Measurements from ENCODE around the gene FERMT1.

FERMT1 gene

DNA sequence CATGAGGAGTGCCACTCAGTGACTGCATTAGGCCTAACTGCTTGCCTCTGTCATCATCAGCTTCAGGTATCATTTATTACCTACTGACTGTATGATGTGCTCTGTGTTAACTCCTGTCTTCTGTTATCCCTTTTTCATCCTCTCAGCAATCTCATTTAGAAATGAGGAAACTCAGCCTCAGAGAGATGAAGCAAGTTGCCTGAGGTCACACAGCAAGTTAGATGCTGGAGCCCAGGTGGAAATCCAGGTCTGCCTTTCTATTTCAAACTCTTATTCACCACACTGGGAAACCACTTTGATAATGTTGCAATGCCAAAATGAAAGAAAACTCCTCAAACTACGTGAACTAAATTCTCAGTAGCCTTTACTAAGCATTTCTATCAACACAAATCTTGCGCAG is 1.3 kb downstream of the FERMT1 start:
- Histone ChIP-seq H3K4me1 (ENCODE audit: low read length) (peaks cover 17% of the 10 kb centered on the region), H3K36me3 (replicated peaks; ENCODE audit: insufficient read depth, low read length) (no peaks in the 10 kb centered on the region), H3F3A (ENCODE audit: insufficient read depth, low read length) (peaks cover 21% of the 10 kb centered on the region), H3K4me3 (ENCODE audit: low read length) (no peak overlapping the region), H3K79me2 (ENCODE audit: low read length) (peaks cover 15% of the 10 kb centered on the region), H3K27ac (ENCODE audit: low read length) (no peak overlapping the region), H4K20me1 (ENCODE audit: insufficient read depth, low read length) (no peaks in the 10 kb centered on the region), H3K4me2 (ENCODE audit: low read depth, low read length) (peak overlapping the region; percentile 88), H2AFZ (ENCODE audit: low read length) (no peak overlapping the region), H3K9ac (ENCODE audit: low read length) (no peak overlapping the region), H3K9me2 (replicated peaks; ENCODE audit: insufficient read depth, low read length) (no peaks in the 10 kb centered on the region), H3K9me3 (replicated peaks; ENCODE audit: insufficient read depth, low read length) (no peaks in the 10 kb centered on the region), H3K27me3 (replicated peaks; ENCODE audit: insufficient read depth, low read length) (no peaks in the 10 kb centered on the region)
- no peak for TF ChIP-seq EZH2 (optimal IDR thresholded peaks at IDR 0.05; ENCODE audit: low read depth, low read length)
- TF ChIP-seq, protein P1, sequence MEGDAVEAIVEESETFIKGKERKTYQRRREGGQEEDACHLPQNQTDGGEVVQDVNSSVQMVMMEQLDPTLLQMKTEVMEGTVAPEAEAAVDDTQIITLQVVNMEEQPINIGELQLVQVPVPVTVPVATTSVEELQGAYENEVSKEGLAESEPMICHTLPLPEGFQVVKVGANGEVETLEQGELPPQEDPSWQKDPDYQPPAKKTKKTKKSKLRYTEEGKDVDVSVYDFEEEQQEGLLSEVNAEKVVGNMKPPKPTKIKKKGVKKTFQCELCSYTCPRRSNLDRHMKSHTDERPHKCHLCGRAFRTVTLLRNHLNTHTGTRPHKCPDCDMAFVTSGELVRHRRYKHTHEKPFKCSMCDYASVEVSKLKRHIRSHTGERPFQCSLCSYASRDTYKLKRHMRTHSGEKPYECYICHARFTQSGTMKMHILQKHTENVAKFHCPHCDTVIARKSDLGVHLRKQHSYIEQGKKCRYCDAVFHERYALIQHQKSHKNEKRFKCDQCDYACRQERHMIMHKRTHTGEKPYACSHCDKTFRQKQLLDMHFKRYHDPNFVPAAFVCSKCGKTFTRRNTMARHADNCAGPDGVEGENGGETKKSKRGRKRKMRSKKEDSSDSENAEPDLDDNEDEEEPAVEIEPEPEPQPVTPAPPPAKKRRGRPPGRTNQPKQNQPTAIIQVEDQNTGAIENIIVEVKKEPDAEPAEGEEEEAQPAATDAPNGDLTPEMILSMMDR (IDR thresholded peaks at IDR 0.05; ENCODE audit: low read length): no peak
- TF ChIP-seq EZH2phosphoT487 (IDR thresholded peaks at IDR 0.05; ENCODE audit: low read length): no peak
- DNase-seq: no peak

DNA sequence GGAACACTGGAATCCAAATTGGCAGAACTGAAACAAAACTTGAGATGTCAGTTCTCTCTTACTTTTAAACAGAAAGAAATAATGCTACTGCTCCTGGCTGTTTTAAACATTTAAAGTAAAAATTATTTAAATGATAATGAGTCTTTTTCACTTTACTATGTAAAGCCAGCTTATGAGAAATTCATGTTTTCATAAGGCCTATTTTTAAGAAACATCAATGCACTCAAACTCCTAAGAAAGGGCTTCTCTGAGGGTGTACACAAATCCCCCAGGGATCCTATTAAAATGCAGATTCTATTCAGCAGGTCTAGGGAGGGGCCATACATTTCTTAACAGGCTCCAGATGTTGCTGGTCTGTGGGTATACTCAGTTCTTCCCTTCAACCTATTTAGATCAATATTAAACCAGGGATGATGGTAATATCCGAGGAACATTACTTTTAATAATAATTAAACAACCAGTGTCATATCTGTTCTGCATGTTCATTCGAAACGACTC is 2.3 kb downstream of the FERMT1 start:
- Histone ChIP-seq H3K4me2 (ENCODE audit: low read depth, low read length) (no peak overlapping the region), H2AFZ (ENCODE audit: low read length) (no peak overlapping the region)
- no peak for DNase-seq

DNA sequence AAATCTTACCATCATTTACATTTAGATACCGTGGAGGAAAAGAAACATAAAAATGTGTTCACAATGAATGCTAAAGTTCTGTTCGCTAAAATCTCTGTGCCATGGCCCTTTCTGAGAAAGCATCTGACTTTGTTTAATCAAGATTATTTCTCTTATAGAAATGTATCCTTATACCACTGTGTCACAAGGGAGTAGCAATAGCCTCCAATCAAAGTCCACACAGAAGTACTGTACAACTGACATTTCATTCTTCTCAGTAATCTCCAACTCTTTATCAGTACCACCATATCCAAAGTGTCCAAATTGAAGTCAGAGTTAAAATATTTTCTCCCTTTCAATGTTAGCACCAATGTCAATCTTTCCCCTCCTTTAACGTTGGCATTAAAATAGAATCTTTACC is 6.1 kb downstream of the FERMT1 start:
- Histone ChIP-seq H3K9me3 (replicated peaks; ENCODE audit: insufficient read depth, low read length) (no peaks in the 10 kb centered on the region), H4K20me1 (ENCODE audit: insufficient read depth, low read length) (no peaks in the 10 kb centered on the region), H3K79me2 (ENCODE audit: low read length) (peaks cover 9% of the 10 kb centered on the region), H3K9ac (ENCODE audit: low read length) (no peak overlapping the region), H3K4me2 (ENCODE audit: low read depth, low read length) (no peak overlapping the region), H3F3A (ENCODE audit: insufficient read depth, low read length) (0 out of 2 replicates have a peak, but pooled peaks cover 4% of the 10 kb centered on the region), H3K27me3 (replicated peaks; ENCODE audit: insufficient read depth, low read length) (no peaks in the 10 kb centered on the region), H2AFZ (ENCODE audit: low read length) (no peak overlapping the region), H3K4me3 (ENCODE audit: low read length) (no peak overlapping the region), H3K4me1 (ENCODE audit: low read length) (0 out of 2 replicates have a peak, but pooled peaks cover 8% of the 10 kb centered on the region), H3K36me3 (replicated peaks; ENCODE audit: insufficient read depth, low read length) (peaks cover 7% of the 10 kb centered on the region; the same call in 1 of the 2 replicates), H3K27ac (ENCODE audit: low read length) (no peak overlapping the region), H3K9me2 (replicated peaks; ENCODE audit: insufficient read depth, low read length) (no peaks in the 10 kb centered on the region)
- no peak for TF ChIP-seq EZH2phosphoT487 (IDR thresholded peaks at IDR 0.05; ENCODE audit: low read length)
- DNase-seq: no peak

More for the DNA sequence above, 2.3 kb downstream of the FERMT1 start:
- Histone ChIP-seq H3K9me2 (replicated peaks; ENCODE audit: insufficient read depth, low read length) (no peaks in the 10 kb centered on the region), H3K27me3 (replicated peaks; ENCODE audit: insufficient read depth, low read length) (no peaks in the 10 kb centered on the region), H4K20me1 (ENCODE audit: insufficient read depth, low read length) (no peaks in the 10 kb centered on the region), H3K9ac (ENCODE audit: low read length) (no peak overlapping the region), H3K9me3 (replicated peaks; ENCODE audit: insufficient read depth, low read length) (no peaks in the 10 kb centered on the region), H3K27ac (ENCODE audit: low read length) (no peak overlapping the region), H3K79me2 (ENCODE audit: low read length) (peaks cover 15% of the 10 kb centered on the region), H3K4me3 (ENCODE audit: low read length) (no peak overlapping the region), H3F3A (ENCODE audit: insufficient read depth, low read length) (peaks cover 21% of the 10 kb centered on the region), H3K4me1 (ENCODE audit: low read length) (peaks cover 17% of the 10 kb centered on the region), H3K36me3 (replicated peaks; ENCODE audit: insufficient read depth, low read length) (0 out of 2 replicates have a peak, but pooled peaks cover 3% of the 10 kb centered on the region)
- TF ChIP-seq EZH2phosphoT487 (IDR thresholded peaks at IDR 0.05; ENCODE audit: low read length) (no peak), EZH2 (optimal IDR thresholded peaks at IDR 0.05; ENCODE audit: low read depth, low read length) (no peak)
- TF ChIP-seq, protein P1 (IDR thresholded peaks at IDR 0.05; ENCODE audit: low read length): no peak

DNA sequence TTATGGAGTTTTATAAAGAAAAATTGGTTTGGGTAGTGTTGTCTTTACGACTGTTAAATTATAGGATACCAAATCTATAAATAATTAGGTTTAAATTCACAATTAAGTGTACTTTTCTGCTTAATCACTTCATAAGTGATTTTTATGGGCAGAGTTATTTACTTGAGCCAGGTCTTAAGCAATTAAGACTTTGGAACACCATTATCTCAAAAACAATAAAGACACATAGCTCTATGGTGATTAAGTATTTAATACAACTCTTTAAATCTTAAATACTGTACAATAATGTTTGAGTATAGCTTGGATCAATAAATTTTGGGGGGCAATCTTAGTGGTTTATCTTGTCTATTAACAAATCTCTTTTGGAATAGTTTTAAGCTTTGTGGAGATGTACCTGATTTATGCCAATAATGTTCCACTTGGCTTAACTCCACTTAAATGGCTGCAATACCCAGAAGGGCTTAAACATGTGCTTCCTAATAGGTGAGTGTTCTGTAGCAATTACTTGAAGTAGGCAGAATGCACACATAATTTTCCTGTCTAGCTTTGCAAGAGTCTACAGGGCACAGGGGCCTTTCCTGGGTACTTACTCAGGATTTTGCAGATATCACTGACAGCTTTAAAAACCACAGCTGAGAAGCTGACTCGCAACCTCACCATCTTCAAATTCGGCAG is 7.5 kb downstream of the FERMT1 start:
- Histone ChIP-seq H3K4me1 (ENCODE audit: low read length) (0 out of 2 replicates have a peak, but pooled peaks cover 3% of the 10 kb centered on the region), H3F3A (ENCODE audit: insufficient read depth, low read length) (no peaks in the 10 kb centered on the region), H3K9ac (ENCODE audit: low read length) (no peak overlapping the region), H2AFZ (ENCODE audit: low read length) (no peak overlapping the region), H4K20me1 (ENCODE audit: insufficient read depth, low read length) (no peaks in the 10 kb centered on the region), H3K4me2 (ENCODE audit: low read depth, low read length) (no peak overlapping the region), H3K27me3 (replicated peaks; ENCODE audit: insufficient read depth, low read length) (no peaks in the 10 kb centered on the region), H3K4me3 (ENCODE audit: low read length) (no peak overlapping the region), H3K79me2 (ENCODE audit: low read length) (peaks cover 4% of the 10 kb centered on the region; the same call in 1 of the 2 replicates), H3K36me3 (replicated peaks; ENCODE audit: insufficient read depth, low read length) (peaks cover 7% of the 10 kb centered on the region; the same call in 1 of the 2 replicates), H3K27ac (ENCODE audit: low read length) (no peak overlapping the region), H3K9me2 (replicated peaks; ENCODE audit: insufficient read depth, low read length) (no peaks in the 10 kb centered on the region), H3K9me3 (replicated peaks; ENCODE audit: insufficient read depth, low read length) (no peaks in the 10 kb centered on the region)
- no peak for DNase-seq
- TF ChIP-seq, protein P1 (IDR thresholded peaks at IDR 0.05; ENCODE audit: low read length): no peak
